Measurements from ENCODE around the gene GALNT16.

GALNT16 gene

GRCh38 chr14:69337984-69338383 lies 78.0 kb downstream of the GALNT16 start:
- DNase-seq (ENCODE audit: low spot score): no peak

- DNase-seq (ENCODE audit: low spot score): no peak
Measured at GRCh38 chr14:69339426-69339825, 79.5 kb downstream of the GALNT16 start.

- DNase-seq (ENCODE audit: low spot score): no peak
Measured at GRCh38 chr14:69342928-69343525, 83.1 kb downstream of the GALNT16 start.

- DNase-seq (ENCODE audit: low spot score): no peak
Measured at GRCh38 chr14:69344171-69344570, 84.2 kb downstream of the GALNT16 start.

GRCh38 chr14:69345402-69345801 lies 85.4 kb downstream of the GALNT16 start:
- DNase-seq (ENCODE audit: low spot score): no peak

- no peak for DNase-seq (ENCODE audit: low spot score)
Measured at GRCh38 chr14:69346710-69347109, 86.8 kb downstream of the GALNT16 start.

GRCh38 chr14:69349091-69349777 lies 89.3 kb downstream of the GALNT16 start:
- no peak for DNase-seq (ENCODE audit: low spot score)

GRCh38 chr14:69350892-69351291 lies 90.9 kb downstream of the GALNT16 start:
- no peak for DNase-seq (ENCODE audit: low spot score)

GRCh38 chr14:69351385-69351784 lies 91.4 kb downstream of the GALNT16 start:
- no peak for DNase-seq (ENCODE audit: low spot score)

GRCh38 chr14:69351911-69352310 lies 92.0 kb downstream of the GALNT16 start:
- no peak for DNase-seq (ENCODE audit: low spot score)

GRCh38 chr14:69353168-69353567 lies 93.2 kb downstream of the GALNT16 start:
- DNase-seq (ENCODE audit: low spot score): no peak

GRCh38 chr14:69354383-69355153 lies 94.6 kb downstream of the GALNT16 start:
- no peak for DNase-seq (ENCODE audit: low spot score)

- no peak for DNase-seq (ENCODE audit: low spot score)
Measured at GRCh38 chr14:69355154-69355597, 95.2 kb downstream of the GALNT16 start.

GRCh38 chr14:69355607-69356281 lies 95.8 kb downstream of the GALNT16 start:
- no peak for DNase-seq (ENCODE audit: low spot score)

GRCh38 chr14:69356903-69357543 lies 97.1 kb downstream of the GALNT16 start:
- no peak for DNase-seq (ENCODE audit: low spot score)

- DNase-seq (ENCODE audit: low spot score): no peak
Measured at GRCh38 chr14:69357544-69358200, 97.7 kb downstream of the GALNT16 start.

- DNase-seq (ENCODE audit: low spot score): no peak
Measured at GRCh38 chr14:69358233-69358963, 98.4 kb downstream of the GALNT16 start.

GRCh38 chr14:69358966-69359365 lies 99.0 kb downstream of the GALNT16 start:
- DNase-seq (ENCODE audit: low spot score): no peak

- DNase-seq (ENCODE audit: low spot score): no peak
Measured at GRCh38 chr14:69360438-69361108, 100.6 kb downstream of the GALNT16 start.

GRCh38 chr14:69363055-69363454 lies 103.1 kb downstream of the GALNT16 start:
- DNase-seq (ENCODE audit: low spot score): peak; percentile 41

Measured in cerebellar cortex (tissue), 1 donor.